H9 (cell line): ENCODE results near the gene CCDC138. TPM values are rescaled to one million over a fixed set of nuclear protein-coding genes. Genes with fewer than 3 reads are reported as not detected.

Experiments
- DNase-seq: peaks from one replicate; pipeline ENCODE4 v3.0.0-alpha.2; 2017
- H2AFZ ChIP-seq: one replicate; pipeline ENCODE4 v1.6.1; 2013; ENCODE audit warnings: mild to moderate bottlenecking, low read length, control low read depth, moderate library complexity
- H2AK5ac ChIP-seq: 2 replicates; pipeline ENCODE4 v1.6.1; 2013; ENCODE audit warnings: low read length, control low read depth, mixed read lengths; ENCODE audit not compliant: insufficient read length
- H2BK120ac ChIP-seq: one replicate; pipeline ENCODE4 v1.6.1; 2013; ENCODE audit warnings: low read depth, mild to moderate bottlenecking, low read length, control low read depth, inconsistent platforms; ENCODE audit not compliant: poor library complexity, severe bottlenecking
- H2BK12ac ChIP-seq: 2 replicates; pipeline ENCODE4 v1.6.1; 2013; ENCODE audit warnings: low read length, control low read depth, mixed read lengths, low read depth; ENCODE audit not compliant: insufficient read length
- H2BK15ac ChIP-seq: 2 replicates; pipeline ENCODE4 v1.6.1; 2013; ENCODE audit warnings: low read depth, low read length, control low read depth
- H2BK20ac ChIP-seq: one replicate; pipeline ENCODE4 v1.6.1; 2013; ENCODE audit warnings: low read depth, mild to moderate bottlenecking, low read length, control low read depth, inconsistent platforms; ENCODE audit not compliant: poor library complexity, severe bottlenecking
- H2BK5ac ChIP-seq: 2 replicates; pipeline ENCODE4 v1.6.1; 2013; ENCODE audit warnings: low read length, control low read depth, mixed read lengths; ENCODE audit not compliant: insufficient read length
- H3K14ac ChIP-seq: 2 replicates; pipeline ENCODE4 v1.6.1; 2013; ENCODE audit warnings: low read length, control low read depth; ENCODE audit not compliant: insufficient read depth
- H3K18ac ChIP-seq: 2 replicates; pipeline ENCODE4 v1.6.1; 2013; ENCODE audit warnings: low read depth, mild to moderate bottlenecking, mixed read lengths, low read length, control low read depth; ENCODE audit not compliant: insufficient read length
- H3K23ac ChIP-seq: 2 replicates; pipeline ENCODE4 v1.6.1; 2013; ENCODE audit warnings: low read length, control low read depth, mixed read lengths, low read depth; ENCODE audit not compliant: insufficient read length
- H3K23me2 ChIP-seq: 2 replicates; pipeline ENCODE4 v1.6.1; 2013; ENCODE audit warnings: low read depth, mild to moderate bottlenecking, mixed read lengths, low read length, control low read depth; ENCODE audit not compliant: insufficient read length, poor library complexity, severe bottlenecking
- H3K27ac ChIP-seq: 2 replicates; pipeline ENCODE4 v1.5.1; 2013; ENCODE audit warnings: low read length, control low read depth, mixed read lengths, low read depth; ENCODE audit not compliant: insufficient read length
- H3K27me3 ChIP-seq: 2 replicates; pipeline ENCODE4 v1.6.1; 2013; ENCODE audit warnings: low read length, control low read depth, inconsistent platforms; ENCODE audit not compliant: insufficient read depth
- H3K4ac ChIP-seq: 2 replicates; pipeline ENCODE4 v1.6.1; 2013; ENCODE audit warnings: low read depth, mild to moderate bottlenecking, control low read depth, inconsistent platforms, low read length, moderate library complexity
- H3K4me1 ChIP-seq: 2 replicates; pipeline ENCODE4 v1.6.1; 2013; ENCODE audit warnings: low read length, control low read depth, inconsistent platforms; ENCODE audit not compliant: insufficient read depth
- H3K4me2 ChIP-seq: 2 replicates; pipeline ENCODE4 v1.6.1; 2013; ENCODE audit warnings: low read length, control low read depth, mixed read lengths; ENCODE audit not compliant: insufficient read length, insufficient read depth
- H3K56ac ChIP-seq: 2 replicates; pipeline ENCODE4 v1.6.1; 2013; ENCODE audit warnings: low read depth, mild to moderate bottlenecking, mixed read lengths, low read length, control low read depth; ENCODE audit not compliant: insufficient read length
- H3K79me1 ChIP-seq: 2 replicates; pipeline ENCODE4 v1.6.1; 2013; ENCODE audit warnings: low read depth, mild to moderate bottlenecking, moderate library complexity, low read length, control low read depth, inconsistent platforms; ENCODE audit not compliant: insufficient read depth, poor library complexity, severe bottlenecking
- H3K79me2 ChIP-seq: 2 replicates; pipeline ENCODE4 v1.6.1; 2013; ENCODE audit warnings: low read length, control low read depth, inconsistent platforms; ENCODE audit not compliant: insufficient read depth
- H3K9ac ChIP-seq: 2 replicates; pipeline ENCODE4 v1.6.1; 2013; ENCODE audit warnings: low read length, control low read depth, mixed read lengths; ENCODE audit not compliant: insufficient read length; ENCODE audit errors: extremely low read depth
- H3K9me3 ChIP-seq: one replicate; pipeline ENCODE4 v1.6.1; 2013; ENCODE audit warnings: low read depth, low read length, inconsistent platforms; ENCODE audit not compliant: control insufficient read depth
- H3T11ph ChIP-seq: one replicate; pipeline ENCODE4 v1.6.1; 2013; ENCODE audit warnings: mild to moderate bottlenecking, low read length, control low read depth, inconsistent platforms
- H4K20me1 ChIP-seq: one replicate; pipeline ENCODE4 v1.6.1; 2013; ENCODE audit not compliant: control insufficient read depth, insufficient read length, insufficient read depth
- H4K5ac ChIP-seq: 2 replicates; pipeline ENCODE4 v1.6.1; 2013; ENCODE audit warnings: low read depth, mild to moderate bottlenecking, mixed read lengths, low read length, control low read depth; ENCODE audit not compliant: insufficient read length
- H4K8ac ChIP-seq: replicated peaks from 2 replicates; pipeline ENCODE4 v1.6.1; 2013; ENCODE audit warnings: low read length, control low read depth, mixed read lengths, low read depth; ENCODE audit not compliant: insufficient read length
- H4K91ac ChIP-seq: 2 replicates; pipeline ENCODE4 v1.6.1; 2013; ENCODE audit warnings: low read depth, mild to moderate bottlenecking, moderate library complexity, mixed read lengths, low read length, control low read depth; ENCODE audit not compliant: insufficient read length
- H3K27ac Mint-ChIP-seq, 3 experiments: 2 replicates in 2 of 3; 3 replicates in 1 of 3; pipeline ENCODE4 v1.8.0; 2020 to 2021; ENCODE audit warnings: mixed read lengths in 3 of 3, mild to moderate bottlenecking in 1 of 3, moderate library complexity in 1 of 3
- H3K27me3 Mint-ChIP-seq: 2 replicates; pipeline ENCODE4 v1.8.0; 2021; ENCODE audit warnings: low read depth, mild to moderate bottlenecking, moderate library complexity, mixed read lengths
- H3K36me3 Mint-ChIP-seq, 3 experiments: 2 replicates in 2 of 3; 3 replicates in 1 of 3; pipeline ENCODE4 v1.8.0; 2020 to 2021; ENCODE audit warnings: low read depth in 3 of 3, mixed read lengths in 3 of 3; ENCODE audit not compliant: insufficient read depth in 1 of 3
- H3K4me1 Mint-ChIP-seq, 2 experiments: 2 replicates each; pipeline ENCODE4 v1.8.0; 2020; ENCODE audit warnings: mixed read lengths in 2 of 2
- H3K4me3 Mint-ChIP-seq, 2 experiments: 2 replicates in 1 of 2; 3 replicates in 1 of 2; pipeline ENCODE4 v1.8.0; 2020 to 2021; ENCODE audit warnings: mild to moderate bottlenecking in 2 of 2, mixed read lengths in 2 of 2, moderate library complexity in 1 of 2
- H3K9me3 Mint-ChIP-seq, 2 experiments: 2 replicates in 1 of 2; 3 replicates in 1 of 2; pipeline ENCODE4 v1.8.0; 2020; ENCODE audit warnings: mild to moderate bottlenecking in 2 of 2, mixed read lengths in 2 of 2, moderate library complexity in 1 of 2
- CTCF ChIP-seq: fragments of 200-600 bp; sonication (generic); conservative IDR thresholded peaks from 3 replicates; pipeline ENCODE4 v1.8.0; 2021; ENCODE audit warnings: antibody characterized with exemption, mild to moderate bottlenecking
- WGBS: extraction: QIAGEN DNeasy Blood & Tissue Kit; methylation state at CpG from one replicate; pipeline ENCODE4 v1.1.7; 2013; ENCODE audit warnings: missing lambda C conversion rate, low lambda C conversion rate, mixed read lengths; ENCODE audit not compliant: insufficient read length; ENCODE audit errors: extremely low coverage; 5-methylcytosine and 5-hydroxymethylcytosine counted together
- total RNA-seq: library from RNA; stranded (reverse); gene quantifications from 2 replicates; pipeline ENCODE4 v1.2.1, GENCODE V29; 2021

CCDC138 gene
- total RNA-seq, 1 experiment from 2014 or later, result 32.7 TPM

DNA sequence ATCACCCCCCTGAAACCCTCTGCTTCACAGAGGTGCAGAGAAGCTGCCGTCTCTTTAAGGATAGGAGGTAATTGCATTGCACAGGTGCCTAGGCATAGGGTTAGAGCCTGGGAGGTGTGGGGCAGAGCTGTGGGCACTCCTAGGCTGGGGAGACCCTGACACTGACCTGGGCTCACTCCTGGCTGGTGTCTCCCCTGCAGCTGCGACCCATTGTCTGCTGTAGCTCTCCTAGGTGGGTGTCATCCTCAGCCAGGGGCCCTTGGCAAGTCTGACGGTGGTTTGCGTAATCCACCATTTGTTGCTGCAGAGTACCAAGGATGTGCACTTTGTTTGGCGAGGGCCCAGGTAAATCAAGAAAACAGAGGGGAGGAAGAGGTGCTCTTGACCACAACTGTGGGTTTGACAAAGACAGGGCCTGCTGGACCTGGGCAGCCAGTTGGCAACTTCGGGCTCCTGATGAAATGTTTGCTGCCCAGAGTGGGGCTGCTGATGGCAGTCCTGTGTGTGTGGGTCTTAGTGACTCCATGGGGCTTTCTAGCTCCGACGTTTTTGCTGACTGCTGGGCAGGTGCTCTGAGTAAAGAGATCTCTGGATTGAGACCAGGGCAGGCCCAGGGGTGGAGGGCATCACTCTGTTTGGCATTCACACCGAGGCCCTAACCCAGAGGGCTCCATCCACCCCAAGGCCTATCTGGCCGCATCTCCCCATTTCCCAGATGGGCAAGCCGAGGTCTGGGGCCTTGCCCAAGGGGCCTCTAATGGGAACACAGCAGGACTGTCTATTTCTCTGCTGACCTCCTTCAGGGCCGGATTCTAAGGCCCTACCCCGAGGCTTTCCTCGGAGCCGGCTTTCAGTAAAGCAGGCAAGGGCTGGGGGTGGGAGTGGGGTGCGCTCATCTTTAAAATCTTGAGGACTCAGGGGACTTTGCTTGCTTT, 134.8 kb downstream of the CCDC138 start:
- no peak overlapping the region for H3K9ac ChIP-seq
- no peak overlapping the region for H2BK20ac ChIP-seq
- H3K27ac ChIP-seq, result no peak overlapping the region
- H3K4me2 ChIP-seq, result no peak overlapping the region
- H3K4me1 ChIP-seq, result no peaks in the 10 kb centered on the region
- H3K79me1 ChIP-seq, result no peaks in the 10 kb centered on the region
- H4K91ac ChIP-seq, result no peak overlapping the region
- no peak overlapping the region for H3K4ac ChIP-seq
- peaks cover 2% of the 10 kb centered on the region; the same call in 1 of the 2 replicates for H3K27me3 Mint-ChIP-seq
- H2BK120ac ChIP-seq, result no peak overlapping the region
- no peaks in the 10 kb centered on the region for H3K79me2 ChIP-seq
- no peak for TF ChIP-seq CTCF
- no peak overlapping the region for H2AK5ac ChIP-seq
- no peaks in the 10 kb centered on the region for H3K9me3 ChIP-seq
- WGBS, result no CpG with 5 or more reads among the region's 16 CpGs
- H3K23me2 ChIP-seq, result no peaks in the 10 kb centered on the region
- no peak overlapping the region for H3K18ac ChIP-seq
- H2BK15ac ChIP-seq, result no peak overlapping the region
- H3K27me3 ChIP-seq, result no peaks in the 10 kb centered on the region
- H3K14ac ChIP-seq, result no peak overlapping the region
- peak overlapping the region in 2 of 3 experiments; percentile 26 to 31; a peak in 2 of 7 replicates for H3K27ac Mint-ChIP-seq
- H2AFZ ChIP-seq, result no peak overlapping the region
- no peaks in the 10 kb centered on the region for H3K9me3 Mint-ChIP-seq
- H2BK5ac ChIP-seq, result no peak overlapping the region
- no peaks in the 10 kb centered on the region for H4K20me1 ChIP-seq
- no peak overlapping the region for H4K5ac ChIP-seq
- H3T11ph ChIP-seq, result no peak overlapping the region
- no peak overlapping the region for H4K8ac ChIP-seq
- H3K56ac ChIP-seq, result no peak overlapping the region
- peak; percentile 13 for DNase-seq
- peaks cover 7 to 25% of the 10 kb centered on the region in 2 experiments; a peak in 3 of 4 replicates for H3K4me1 Mint-ChIP-seq
- no peak overlapping the region for H3K4me3 Mint-ChIP-seq
- H2BK12ac ChIP-seq, result no peak overlapping the region
- no peak overlapping the region for H3K23ac ChIP-seq
- no peaks in the 10 kb centered on the region for H3K36me3 Mint-ChIP-seq
